GM18951 (cell line): ENCODE results near the gene PLA2G2D.

Experiments
- POLR2A ChIP-seq: IDR thresholded peaks from 4 replicates; pipeline ENCODE4 v1.6.1; 2011; ENCODE audit warnings: mild to moderate bottlenecking; ENCODE audit not compliant: insufficient read length, insufficient read depth; ENCODE audit errors: extremely low read depth
- in situ Hi-C: fragments of 300-500 bp; cut with MboI; formaldehyde crosslinking; loops from one replicate; pipeline ENCODE4 v1.12.0; 2022; ENCODE audit warnings: low sequenced_read_pairs, mixed read lengths, inconsistent platforms; ENCODE audit not compliant: unreplicated experiment

Gene PLA2G2D, protein sequence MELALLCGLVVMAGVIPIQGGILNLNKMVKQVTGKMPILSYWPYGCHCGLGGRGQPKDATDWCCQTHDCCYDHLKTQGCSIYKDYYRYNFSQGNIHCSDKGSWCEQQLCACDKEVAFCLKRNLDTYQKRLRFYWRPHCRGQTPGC

DNA sequence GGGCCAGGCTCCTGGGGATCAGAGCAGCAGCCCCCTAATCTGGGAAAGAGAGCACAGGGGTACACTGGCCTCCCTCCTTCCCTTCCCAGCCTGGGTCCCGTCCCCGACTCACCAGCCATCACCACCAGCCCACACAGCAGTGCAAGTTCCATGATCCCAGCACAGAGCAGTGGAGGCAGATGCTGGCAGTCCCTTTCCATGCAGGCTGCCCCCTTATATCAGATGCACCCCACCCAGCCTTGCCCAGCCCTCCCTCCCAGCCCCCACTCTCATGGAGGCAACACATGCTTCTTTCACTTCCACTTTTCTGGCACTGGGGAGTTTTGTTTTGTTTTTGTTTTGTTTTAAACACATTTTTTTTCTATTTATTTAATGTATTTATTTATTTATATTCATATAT is at the start of gene PLA2G2D:
PLA2G2D (minus strand) TSS at position 190 of the 400 bp plus-strand sequence; CDS start at position 152, 38 bp downstream.
- no peak for TF ChIP-seq POLR2A
- in situ Hi-C loops: no loop called here

DNA sequence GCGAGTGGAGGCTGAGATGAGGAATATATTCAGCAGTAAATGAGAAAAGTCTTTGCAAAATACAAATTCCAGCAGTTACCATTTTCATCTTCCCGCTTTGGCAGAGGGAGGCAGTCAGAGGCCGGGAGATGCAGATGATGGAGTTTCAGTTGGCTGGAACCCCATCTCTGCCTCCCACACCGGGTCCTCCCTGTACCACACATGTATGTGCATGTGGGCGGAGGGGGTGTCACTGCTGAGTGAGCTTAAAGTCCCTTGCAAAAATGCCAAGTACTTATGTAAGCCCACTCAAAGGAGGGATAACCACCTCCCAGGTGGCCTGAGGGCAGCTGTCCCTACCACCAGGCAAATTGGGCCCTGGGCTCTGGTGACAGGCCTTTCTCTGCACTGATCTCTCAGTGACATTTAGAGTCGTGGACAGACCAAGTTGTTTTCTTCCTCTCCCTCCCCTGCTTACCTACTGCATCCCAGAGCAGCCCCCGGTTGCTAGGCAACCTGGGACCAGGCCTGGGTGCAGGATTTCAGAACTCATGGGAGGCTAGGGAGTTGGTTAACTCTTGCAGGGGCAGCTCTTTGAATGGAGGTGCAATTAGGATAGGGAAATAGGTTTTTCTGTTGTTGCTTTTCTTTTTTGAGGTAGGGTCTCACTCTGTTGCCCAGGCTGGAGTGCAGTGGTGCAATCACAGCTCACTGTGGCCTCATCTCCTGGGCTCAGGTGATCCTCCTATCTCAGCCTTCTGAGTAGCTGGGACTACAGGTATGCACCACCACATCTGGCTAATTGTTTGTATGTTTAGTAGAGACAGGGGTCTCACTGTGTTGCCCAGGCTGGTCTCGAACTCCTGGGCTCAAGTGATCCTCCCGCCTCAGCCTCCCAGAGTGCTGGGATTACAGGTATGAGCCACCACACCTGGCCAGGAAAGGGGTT is 49.5 kb upstream of the PLA2G2D start:
- in situ Hi-C loops: loop anchor here (25.0 kb wide), 1 partner anchor 257 kb away; the partner anchor contains the start of gene PLA2G2E

DNA sequence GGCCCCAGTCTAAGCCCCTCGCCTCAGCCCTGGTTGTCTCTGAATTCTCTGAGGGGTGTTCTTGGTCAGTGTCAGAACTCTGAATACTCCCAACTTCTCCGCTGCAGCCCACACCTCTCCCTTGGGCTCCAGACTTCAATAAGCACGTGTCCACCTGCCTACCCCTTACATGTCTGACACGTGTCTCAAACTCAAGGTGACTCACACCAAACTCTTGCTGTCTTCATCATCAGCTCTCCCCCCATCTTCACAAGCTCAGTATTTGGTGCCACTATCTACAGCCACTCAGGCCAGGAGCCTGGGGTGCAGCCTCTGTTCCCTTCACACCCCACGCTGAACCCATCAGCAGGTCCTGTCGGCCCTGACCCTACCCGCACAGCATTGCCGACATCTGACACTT is 47.8 kb upstream of the PLA2G2D start:
- no peak for TF ChIP-seq POLR2A
- in situ Hi-C loops: loop anchor here (25.0 kb wide), 1 partner anchor 255 kb away; the partner anchor contains the start of gene PLA2G2E

More for the DNA sequence above, 49.5 kb upstream of the PLA2G2D start:
- TF ChIP-seq POLR2A: no peak

DNA sequence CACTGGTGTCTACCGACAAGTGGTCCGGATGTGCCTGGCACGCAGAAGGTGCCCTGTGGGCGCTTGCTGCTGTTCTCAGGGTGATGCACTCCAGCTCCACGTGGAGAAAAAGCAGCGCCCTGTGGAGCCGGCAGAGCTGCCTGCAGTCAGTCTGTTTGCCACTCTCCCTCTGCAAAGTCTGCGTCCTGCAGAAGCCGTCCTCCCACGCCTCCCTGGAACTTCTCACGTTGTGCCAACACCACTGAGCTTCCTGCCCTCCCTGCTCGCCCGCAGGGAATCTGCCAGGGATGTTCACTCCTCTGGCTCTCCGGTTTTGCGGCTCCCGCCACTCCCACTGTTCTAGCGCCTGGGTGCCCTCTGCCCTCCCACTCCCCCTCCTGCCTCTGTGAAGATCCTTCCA is 46.7 kb upstream of the PLA2G2D start:
- in situ Hi-C loops: loop anchor here (25.0 kb wide), 1 partner anchor 254 kb away; the partner anchor contains the start of gene PLA2G2E

DNA sequence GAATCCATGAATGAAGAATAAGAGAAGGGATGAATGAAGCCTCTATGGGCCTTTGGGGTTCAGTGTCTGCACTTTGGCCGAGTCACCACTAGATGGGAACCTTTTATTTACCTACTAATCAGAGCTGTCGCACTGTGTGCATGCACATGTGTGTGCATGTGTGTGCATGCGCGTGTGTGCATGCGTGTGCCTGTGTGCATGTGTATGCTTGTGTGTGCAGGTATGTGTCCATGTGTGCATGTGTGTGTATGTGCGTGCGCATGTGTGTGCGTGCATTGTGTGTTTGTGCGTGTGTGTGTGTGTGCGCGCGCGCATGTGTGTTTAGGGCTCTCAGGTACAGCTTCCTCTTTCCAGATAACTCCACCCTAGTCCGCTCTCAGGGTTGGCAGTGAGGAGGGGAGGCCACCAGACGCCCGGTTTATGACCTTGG is 46.2 kb upstream of the PLA2G2D start:
- in situ Hi-C loops: loop anchor here (25.0 kb wide), 1 partner anchor 253 kb away; the partner anchor contains the start of gene PLA2G2E
- no peak for TF ChIP-seq POLR2A

More for the DNA sequence above, 46.7 kb upstream of the PLA2G2D start:
- TF ChIP-seq POLR2A: no peak

DNA sequence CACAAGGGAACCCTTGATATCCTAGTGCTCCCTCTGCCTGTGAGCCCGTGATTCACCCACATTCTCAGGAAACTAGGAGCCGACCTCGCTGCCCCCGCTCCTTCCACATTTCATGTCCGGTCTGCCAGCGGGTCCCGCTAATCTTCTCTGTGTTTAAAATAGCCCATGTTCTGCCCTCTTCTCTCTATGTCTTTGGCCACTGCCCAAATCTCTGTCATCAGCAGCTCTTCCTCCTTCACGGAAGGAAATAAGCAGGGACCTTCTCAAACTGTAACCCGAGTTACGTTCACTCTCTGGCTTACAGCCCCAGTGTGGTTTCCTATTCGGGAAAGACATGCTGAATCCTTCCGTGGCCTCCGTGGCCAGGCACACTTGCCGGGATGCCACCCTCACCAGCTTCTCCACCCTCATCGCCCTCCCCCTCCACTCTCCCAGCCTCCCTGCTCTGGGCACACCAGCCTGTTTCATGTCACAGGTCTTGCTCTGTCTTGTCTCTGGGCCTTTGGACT is 45.4 kb upstream of the PLA2G2D start:
- in situ Hi-C loops: loop anchor here (25.0 kb wide), 1 partner anchor 252 kb away; the partner anchor contains the start of gene PLA2G2E
- TF ChIP-seq POLR2A: no peak

DNA sequence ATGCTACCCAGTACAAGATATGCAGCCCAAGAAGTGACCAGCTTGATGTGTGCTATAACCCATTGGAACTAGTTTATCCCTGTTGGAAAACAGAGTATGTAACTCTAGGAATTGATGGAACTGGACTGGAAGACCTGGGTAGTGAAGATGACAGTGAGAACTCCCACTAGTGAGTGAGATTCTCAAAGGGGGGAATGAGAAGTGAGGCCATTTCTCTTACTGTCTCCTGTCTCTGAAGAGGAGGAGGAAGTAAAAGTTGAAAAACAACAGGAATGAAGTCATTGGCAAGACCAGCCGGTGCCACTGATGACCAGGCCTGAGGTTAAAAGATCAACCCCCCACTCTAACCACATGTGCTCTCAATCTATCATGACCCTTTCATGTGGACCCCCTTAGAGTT is 40.7 kb upstream of the PLA2G2D start:
- in situ Hi-C loops: loop anchor here (25.0 kb wide), 1 partner anchor 248 kb away; the partner anchor contains the start of gene PLA2G2E
- TF ChIP-seq POLR2A: no peak

DNA sequence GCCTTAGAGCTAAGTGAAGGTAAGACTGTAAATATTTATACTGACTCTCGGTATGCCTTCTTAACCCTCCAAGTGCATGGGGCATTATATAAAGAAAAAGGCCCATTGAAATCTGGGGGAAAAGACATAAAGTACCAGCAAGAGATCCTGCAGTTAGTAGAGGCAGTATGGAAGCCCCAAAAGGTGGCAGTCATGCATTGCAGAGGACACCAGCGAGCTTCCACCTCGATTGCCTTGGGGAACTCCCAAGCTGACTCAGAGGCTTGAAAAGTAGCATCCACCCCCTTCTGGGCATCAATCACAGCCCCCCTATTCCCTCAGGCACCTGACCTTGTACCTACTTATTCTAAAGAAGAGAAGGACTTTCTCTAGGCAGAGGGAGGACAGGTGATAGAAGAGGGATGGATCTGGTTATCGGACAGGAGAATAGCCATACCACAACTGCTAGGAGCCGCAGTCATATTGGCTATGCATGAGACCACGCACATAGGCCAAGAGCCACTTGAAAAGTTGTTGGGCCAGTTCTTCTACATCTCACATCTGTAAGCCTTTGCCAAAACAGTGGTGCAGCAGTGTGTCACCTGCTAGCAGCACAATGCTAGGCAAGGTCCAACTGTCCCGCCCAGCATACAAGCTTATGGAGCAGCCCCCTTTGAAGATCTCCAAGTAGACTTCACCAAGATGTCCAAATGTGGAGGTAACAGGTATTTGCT is 39.2 kb upstream of the PLA2G2D start:
- in situ Hi-C loops: loop anchor here (25.0 kb wide), 1 partner anchor 246 kb away; the partner anchor contains the start of gene PLA2G2E
- no peak for TF ChIP-seq POLR2A

DNA sequence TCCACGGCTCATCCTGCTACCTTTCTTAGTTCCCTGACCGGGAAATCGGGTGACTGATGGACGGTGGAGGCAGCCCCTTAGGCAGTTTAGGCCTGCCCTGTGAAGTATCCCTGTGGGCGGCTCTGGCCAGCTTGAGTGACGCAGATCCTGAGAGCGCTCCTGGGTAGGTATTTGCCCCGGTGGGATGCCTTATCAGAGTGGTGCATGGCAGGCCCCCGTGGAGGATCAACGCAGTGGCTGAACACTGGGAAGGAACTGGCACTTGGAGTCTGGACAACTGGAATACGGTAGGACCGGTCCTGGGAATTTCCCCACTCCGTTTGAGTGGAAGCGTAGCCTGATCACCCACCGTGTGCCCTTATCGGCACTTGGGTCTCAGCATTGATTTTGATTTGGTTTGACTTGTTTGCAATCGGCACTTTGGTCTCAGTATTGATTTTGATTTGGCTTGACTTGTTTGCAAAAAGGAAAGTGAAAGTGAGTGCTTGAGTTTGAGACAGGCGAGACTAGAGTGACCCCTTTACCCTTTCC is 35.0 kb upstream of the PLA2G2D start:
- TF ChIP-seq POLR2A: no peak
- in situ Hi-C loops: loop anchor here (25.0 kb wide), 1 partner anchor 242 kb away; the partner anchor contains the start of gene PLA2G2E

DNA sequence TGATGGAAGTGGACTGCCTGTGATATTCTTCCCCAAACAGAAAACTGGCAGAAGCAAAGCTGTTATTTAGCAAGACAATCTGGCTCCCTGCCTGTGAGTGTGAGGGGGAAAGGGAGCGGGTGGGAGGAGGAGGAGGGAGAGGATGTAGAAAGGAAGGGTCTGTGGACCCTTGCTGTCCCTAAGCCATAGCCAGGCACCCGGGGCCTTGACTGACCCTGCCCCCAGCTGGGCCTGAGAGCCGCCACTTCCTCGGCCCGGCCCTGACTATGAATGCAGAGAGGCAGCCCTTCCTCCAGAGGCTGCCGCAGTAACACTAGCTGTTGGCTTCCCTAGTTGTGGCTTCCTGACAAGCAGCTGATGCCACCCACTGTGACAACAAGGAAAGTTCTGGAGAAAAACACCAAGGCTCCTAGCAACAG is 33.7 kb upstream of the PLA2G2D start:
- in situ Hi-C loops: loop anchor here (25.0 kb wide), 1 partner anchor 241 kb away; the partner anchor contains the start of gene PLA2G2E
- TF ChIP-seq POLR2A: no peak

DNA sequence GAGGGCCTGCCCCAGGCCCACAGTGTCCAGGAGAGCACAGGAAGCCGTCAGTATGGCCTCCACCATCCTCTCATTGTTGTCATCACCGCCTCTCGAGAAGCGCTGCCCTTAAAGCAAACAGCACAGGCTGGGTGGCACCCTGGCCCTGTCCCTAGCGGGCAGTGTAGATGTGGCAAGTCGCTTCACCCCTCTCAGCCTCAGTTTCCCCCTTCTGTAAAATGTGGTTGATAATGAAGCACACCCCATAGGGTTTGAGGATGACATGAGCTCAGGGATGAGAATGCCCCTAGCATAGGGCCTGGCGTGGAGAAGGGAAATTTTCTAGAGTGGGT is 33.2 kb upstream of the PLA2G2D start:
- in situ Hi-C loops: loop anchor here (25.0 kb wide), 1 partner anchor 240 kb away; the partner anchor contains the start of gene PLA2G2E
- TF ChIP-seq POLR2A: no peak
